Stimulated activated CD4-positive, alpha-beta T cell treated with anti-CD3 and anti-CD28 coated beads, Interleukin-4, amount 100 ng/mL, for 48 hours (primary cell): Measurements from ENCODE around the gene OR1L6.

ENCODE experiments used
- DNase-seq, 2 donors: peaks; one replicate each; pipeline ENCODE4 v3.0.0-alpha.2; 2020; ENCODE audit warnings: low read depth in 2 of 2

The OR1L6 gene, protein sequence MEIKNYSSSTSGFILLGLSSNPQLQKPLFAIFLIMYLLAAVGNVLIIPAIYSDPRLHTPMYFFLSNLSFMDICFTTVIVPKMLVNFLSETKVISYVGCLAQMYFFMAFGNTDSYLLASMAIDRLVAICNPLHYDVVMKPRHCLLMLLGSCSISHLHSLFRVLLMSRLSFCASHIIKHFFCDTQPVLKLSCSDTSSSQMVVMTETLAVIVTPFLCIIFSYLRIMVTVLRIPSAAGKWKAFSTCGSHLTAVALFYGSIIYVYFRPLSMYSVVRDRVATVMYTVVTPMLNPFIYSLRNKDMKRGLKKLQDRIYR

DNA sequence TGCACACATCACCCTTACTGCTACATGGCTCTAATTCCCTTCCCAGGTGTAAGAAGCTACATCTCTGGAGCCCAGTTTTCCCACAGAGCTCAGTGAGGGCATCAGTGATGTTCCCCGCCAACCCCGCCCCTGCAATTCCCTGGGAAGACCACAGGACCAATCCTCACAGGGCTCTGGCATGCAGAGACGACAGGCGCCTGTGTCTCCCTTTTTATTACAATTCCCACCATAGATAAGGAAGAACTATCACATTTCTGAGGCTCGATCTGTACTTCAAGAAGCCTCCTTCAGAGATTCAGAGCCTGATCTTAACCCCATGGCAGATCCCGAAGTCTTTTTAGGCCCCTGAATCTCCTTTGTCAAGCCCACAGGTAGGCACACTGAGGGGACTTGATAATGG is at the start of gene OR1L6:
Gene OR1L6 (plus strand): TSS at position 301 of the 400 bp plus-strand sequence. CDS start 7,545 bp downstream, outside the sequence.
- no peak for DNase-seq

DNA sequence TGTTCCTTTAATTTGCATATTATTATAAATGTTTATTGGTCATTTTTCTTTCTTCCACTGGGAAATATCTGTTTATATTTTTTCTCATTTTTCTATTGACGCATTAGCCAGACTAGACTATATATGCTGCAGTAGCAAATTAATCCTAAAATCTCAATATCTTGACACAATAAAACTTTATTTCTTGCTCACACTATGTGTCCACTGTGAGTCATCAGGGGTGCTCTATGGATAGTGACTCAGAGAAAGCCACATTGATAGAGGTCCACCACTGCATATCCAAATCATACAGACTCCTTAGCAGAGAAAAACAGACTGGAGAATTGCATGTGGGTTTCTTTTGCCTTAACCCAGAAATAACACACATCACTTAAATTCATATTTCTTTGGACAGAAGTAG is 46.4 kb upstream of the OR1L6 start:
- DNase-seq = no peak

DNA sequence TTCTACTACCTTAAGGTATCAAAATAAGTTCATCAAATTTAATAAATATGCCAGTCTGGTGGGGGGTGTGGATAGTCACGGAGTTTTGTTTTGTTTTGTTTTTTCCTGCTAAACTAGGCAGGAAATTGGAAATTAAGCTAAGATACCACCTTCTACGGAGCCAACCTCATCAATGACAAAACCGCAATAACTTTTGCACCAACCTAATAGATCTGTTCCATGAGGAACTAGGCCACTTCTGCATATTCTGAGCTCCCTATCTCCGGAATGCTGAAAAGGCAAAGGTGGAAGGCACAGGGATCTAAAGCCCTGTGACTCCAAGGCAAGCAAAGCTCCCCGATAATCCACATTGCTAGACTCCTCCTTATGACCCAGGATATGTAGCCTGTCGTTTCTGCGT is 24.1 kb upstream of the OR1L6 start:
- no peak for DNase-seq

DNA sequence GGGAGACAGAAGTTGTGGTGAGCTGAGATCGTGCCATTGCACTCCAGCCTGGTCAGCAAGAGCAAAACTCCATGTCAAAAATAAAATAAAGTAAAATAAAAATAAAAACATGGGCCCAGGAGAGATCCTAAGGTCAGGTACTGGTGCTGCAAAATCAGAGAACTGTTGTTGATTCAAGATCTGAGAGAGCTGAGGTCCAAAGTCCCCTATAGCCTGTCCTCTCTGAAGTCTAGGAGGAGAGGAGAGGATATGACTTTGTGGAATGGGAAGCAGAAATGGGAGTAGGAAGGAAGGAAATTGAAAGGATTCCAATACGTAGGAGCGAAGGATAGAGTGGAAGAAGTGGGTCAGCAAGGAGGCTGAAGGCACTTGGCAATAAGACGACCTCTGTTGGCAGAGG is 22.9 kb upstream of the OR1L6 start:
- no peak for DNase-seq

DNA sequence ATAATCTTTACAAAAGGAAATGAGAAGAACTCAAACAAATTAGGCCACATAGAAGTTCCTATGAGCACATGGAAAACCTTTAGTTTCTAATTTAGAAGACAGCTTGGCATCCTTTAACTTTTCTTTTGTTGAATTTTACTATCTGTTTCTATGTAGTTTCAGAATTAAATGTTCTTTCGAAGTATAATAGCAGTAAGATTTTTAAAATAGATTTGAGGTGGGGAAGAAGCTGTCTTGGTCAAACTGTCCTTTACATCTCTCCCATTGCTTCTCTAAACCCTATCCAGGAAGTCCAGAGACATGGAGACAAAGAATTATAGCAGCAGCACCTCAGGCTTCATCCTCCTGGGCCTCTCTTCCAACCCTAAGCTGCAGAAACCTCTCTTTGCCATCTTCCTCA is 18.4 kb upstream of the OR1L6 start, which contains the start of gene OR1L4:
Gene OR1L4 (plus strand): TSS at position 301 of the 400 bp plus-strand sequence. CDS start 0 bp downstream, at position 301.
- no peak for DNase-seq

DNA sequence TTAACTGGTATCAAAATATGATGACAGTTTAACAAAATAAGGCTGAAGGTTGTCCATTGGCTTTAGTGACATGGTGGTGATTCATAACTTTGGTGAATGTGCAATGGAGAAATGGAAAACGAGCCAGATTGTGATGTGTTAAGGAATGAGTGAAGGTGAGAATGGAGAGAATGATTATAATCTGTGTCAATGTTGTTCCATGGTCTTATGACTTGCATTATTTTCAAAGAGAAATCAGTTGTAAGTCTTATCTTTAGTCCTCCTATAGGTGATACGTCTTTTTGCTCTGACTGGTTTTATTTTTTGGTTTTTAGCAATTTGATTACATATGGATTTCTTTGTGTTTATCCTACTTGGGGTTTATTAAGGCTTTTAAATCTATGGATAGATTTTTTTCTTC is 12.7 kb downstream of the OR1L6 start:
- no peak for DNase-seq

DNA sequence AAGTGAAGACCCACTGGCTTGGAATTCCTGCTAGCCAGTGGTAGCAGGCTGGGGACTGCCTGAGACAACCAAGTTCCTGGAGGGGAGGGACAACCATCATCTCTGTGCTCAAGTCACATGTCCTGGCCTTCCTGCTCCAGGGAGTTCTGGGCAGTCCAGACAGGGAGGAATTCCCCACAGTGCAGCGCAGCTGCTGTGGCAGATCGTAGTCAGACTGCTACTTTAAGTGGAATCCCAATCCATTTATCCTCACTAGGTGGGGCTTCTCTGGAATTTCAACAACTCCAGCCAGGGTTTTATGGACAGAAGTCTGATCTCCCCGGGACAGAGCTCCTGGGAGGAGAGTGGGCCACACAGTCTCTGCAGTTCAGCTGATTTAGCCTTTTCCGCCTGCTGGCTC is 25.7 kb downstream of the OR1L6 start:
- DNase-seq = no peak

DNA sequence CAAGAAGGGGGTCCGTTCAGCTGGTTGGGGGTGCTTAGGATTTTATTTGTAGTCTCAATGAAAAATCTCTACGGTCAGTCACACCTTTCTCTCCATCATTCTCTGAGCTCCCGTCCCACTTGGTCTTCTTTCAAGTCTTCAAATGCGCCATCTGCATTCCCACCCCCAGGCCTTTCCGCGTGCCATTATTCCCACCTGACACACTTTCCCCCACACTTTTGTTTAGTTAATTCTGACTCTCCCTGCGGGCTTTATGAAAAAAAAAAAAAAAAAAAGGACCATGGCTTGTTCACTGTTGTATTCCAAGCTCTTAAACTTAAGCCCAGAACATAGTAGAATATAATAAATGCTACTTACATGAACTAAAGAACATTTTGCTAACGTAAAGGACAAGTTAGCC is 34.9 kb downstream of the OR1L6 start:
- DNase-seq = no peak

DNA sequence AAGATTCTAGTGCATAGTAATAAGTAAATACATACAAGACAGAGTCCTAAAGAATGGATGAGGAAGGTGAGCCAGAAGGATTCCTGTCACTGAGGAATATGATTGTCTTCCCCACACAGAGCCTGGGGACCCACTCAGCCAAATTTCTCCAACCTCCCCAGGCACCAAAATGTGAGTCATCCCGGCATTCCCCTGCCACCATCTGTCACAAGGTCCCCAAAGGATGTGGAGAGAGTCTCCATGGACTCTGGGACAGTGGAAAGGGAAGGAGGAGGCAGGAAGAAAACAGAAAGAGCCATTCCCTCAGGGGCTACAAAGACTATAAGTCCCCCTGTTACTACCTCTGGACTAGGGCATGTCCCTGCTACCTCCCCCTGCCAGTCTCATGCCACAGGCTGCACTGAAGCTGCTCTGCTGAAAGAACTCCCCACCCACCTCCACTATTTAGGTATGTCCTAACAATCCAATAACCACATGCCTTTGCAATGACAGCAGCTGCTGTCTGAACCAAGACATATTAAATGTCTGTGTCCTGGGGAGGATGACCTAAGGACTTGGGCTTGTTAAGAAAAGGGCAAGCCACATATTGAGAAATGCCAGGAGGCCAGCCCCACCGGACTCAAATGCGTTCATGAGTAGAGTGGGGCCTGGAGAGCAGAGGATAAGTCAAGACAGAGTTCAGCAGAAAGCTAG is 36.0 kb downstream of the OR1L6 start:
- DNase-seq = no peak

DNA sequence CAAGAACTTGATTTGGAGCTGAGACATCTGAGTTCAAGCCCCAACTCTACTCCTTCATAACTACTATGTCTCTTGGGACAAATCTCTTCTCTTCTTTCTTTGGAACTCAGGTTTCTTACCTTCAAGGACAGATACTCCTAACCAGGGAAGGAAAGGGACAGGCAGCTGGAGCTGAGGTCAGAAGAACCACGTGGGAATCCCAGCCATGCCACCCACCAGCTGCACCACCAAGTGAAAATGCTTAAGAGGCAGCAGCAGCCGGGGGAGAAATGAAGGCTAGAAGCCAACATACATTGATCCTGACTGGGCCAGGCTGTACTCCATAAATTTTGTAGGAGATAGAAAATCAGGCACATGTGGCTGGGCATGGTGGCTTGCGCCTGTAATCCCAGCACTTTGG is 37.1 kb downstream of the OR1L6 start:
- no peak for DNase-seq

DNA sequence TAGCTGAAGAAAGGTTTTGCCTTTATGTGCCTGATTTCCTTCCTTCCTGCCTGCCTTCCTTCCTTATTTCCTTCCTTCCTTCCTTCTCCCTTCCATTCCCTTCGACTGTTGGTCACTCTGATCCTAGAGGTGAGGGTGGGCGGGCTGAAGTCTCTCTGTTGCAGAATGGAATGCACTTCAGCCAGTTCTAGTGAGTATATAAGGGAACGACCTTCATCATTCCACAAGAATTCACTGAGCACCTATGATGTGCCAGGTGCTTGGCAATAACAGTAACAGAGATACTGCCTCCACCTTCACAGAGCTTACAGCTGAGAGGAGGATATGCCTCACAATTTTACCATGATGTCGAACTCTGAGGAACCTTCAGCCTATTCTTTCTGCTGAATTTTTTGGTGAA is 37.9 kb downstream of the OR1L6 start:
- DNase-seq = no peak

DNA sequence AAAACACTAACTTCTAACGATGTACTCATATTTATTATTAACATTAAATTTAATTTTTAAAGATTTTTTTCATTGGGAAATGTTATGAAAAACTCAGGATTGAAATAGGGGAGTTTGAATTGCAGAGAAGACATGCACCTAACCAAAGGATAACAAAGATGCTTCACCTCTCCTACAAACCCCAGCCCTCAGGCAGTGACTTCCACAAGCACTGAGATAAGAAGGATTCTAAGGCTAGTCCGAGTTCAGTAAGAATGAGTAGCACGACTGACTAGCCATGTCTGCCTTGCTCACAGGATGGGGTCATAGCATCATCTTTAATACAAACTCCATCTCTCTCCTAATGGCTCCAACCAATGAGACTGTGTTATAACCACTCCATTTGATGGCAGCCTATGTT is 39.6 kb downstream of the OR1L6 start:
- no peak for DNase-seq

DNA sequence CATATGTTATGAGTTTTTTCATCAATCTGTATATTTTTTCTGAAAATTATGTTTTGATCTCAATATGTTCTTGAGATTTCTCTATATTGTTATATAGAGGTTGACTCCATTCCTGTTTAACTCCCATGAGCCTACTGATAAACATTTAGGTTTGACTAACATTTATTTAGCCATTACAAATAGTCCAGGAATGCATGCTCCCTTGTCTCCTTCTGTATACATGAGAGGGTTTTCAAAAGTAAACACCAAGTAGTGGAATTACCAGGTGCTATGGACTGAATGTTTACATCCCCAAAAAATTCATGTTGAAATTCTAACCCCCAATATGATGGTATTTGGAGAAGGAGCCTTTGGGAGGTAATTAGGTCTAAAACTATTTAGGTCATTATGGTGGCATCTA is 43.2 kb downstream of the OR1L6 start:
- DNase-seq = no peak

DNA sequence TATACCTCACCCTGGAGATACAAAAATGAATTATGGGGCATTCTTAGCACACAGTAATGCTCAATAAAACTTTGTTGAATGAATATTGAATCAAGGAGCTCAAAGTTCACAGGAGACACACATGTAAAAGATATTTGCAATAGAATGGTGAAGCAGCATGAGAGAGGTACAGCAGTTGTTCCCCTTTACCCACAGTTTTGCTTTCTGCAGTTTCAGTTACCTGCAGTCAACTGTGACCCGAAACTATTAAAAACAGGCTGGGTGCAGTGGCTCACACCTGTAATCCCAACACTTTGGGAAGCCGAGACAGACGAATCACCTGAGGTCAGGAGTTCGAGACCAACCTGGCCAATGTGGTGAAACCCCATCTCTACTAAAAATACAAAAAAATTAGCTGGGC is 44.2 kb downstream of the OR1L6 start:
- no peak for DNase-seq

DNA sequence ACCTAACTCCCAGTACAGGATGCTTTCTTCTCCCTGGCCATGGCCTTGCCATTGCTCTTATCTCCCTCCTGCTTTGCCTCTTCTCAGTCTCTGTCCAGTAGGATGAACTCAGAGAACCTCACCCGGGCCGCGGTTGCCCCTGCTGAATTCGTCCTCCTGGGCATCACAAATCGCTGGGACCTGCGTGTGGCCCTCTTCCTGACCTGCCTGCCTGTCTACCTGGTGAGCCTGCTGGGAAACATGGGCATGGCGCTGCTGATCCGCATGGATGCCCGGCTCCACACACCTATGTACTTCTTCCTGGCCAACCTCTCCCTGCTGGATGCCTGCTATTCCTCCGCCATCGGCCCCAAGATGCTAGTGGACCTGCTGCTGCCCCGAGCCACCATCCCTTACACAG is 46.7 kb downstream of the OR1L6 start, which contains the start of gene OR5C1:
Gene OR5C1 (plus strand): TSS at position 103 of the 400 bp plus-strand sequence. CDS start 0 bp downstream, at position 103.
- no peak for DNase-seq

DNA sequence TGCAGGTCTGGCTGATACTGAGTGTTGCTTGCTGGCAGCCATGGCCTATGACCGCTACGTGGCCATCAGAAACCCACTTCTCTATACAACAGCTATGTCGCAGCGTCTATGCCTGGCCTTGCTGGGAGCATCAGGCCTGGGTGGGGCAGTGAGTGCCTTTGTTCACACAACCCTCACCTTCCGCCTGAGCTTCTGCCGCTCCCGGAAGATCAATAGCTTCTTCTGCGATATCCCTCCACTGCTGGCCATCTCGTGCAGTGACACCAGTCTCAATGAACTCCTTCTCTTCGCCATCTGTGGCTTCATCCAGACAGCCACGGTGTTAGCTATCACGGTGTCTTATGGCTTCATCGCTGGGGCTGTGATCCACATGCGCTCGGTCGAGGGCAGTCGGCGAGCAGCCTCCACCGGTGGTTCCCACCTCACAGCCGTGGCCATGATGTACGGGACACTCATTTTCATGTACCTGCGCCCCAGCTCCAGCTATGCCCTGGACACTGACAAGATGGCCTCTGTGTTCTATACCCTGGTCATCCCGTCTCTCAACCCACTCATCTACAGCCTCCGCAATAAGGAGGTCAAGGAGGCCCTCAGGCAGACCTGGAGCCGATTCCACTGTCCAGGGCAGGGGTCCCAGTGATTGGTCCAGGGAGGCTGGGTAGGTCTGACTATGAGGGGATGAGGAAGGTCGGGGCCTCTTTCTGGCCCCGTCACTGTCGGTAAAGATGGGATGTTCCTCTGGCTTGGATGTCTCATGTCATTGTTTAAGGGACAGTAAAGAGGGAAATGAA is 47.3 kb downstream of the OR1L6 start:
- no peak for DNase-seq

DNA sequence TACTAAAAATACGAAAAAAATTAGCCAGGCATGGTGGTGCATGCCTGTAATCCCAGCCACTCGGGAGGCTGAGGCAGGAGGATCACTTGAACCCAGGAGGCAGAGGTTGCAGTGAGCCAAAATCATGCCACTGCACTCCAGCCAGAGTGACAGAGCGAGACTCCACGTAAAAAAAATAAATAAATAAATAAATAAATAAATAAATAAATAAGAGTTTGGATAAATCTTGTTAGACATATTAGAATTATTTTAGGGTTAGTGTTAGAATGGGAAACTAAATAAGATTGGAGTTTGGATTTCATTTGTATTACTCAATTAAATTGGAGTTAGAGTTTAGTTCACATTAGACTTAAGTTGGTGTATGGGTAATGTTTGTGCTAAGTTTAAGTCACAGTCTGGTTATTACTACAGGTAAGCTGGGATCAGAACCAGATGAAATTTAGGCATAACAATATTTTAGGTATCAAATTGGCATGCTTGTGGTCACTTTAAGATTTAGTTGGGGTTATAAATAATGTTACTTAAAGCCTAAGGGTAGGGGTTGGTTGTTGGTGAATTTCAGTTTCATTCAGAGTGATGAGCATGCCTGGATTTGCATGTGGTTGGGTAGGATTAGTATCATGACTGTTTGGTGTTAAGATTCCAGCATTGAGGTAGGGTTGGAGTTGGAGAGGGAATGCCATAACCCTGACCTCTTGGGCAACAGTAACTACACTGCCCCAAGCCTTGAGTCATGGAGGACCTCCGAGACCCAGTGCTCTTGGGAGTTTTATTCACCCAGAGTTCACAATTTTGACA is 50.0 kb downstream of the OR1L6 start:
- DNase-seq = no peak

DNA sequence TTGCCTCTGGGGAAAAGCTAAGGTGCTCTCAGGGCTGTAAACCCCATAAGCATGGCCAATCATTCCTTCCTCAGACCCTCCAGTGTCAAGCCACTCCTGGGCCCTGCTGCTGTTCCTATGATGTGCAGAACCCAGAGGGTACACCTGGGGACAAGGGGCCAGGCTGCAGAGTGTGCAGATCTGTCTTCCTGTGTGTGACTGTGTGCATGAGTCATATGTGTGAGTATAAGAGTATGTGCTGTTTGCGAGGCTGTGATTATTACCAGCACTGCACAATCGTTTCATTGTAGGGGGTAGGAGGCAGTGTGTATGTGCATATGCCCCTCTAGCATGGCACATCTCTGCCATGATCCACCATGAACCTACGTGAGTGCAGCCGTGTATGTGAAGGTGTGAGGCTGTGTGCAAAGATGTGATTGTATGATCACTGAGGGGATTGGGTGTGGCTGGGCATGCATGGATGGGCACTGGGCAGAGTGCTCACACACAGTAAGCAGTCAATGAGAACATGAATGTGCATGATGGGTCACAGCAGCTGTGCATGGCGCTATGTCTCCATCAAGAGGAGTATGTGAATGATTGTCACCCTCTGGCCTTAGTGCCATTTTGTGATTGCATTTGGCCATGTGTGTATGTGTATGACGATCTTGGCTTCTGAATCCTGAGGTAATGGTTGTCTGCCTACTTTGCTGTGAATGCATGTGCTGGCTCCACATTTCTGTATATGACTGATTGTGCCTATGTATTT is 55.4 kb downstream of the OR1L6 start:
- no peak for DNase-seq
